Measurements from ENCODE around the gene PPP3CA.

DNA sequence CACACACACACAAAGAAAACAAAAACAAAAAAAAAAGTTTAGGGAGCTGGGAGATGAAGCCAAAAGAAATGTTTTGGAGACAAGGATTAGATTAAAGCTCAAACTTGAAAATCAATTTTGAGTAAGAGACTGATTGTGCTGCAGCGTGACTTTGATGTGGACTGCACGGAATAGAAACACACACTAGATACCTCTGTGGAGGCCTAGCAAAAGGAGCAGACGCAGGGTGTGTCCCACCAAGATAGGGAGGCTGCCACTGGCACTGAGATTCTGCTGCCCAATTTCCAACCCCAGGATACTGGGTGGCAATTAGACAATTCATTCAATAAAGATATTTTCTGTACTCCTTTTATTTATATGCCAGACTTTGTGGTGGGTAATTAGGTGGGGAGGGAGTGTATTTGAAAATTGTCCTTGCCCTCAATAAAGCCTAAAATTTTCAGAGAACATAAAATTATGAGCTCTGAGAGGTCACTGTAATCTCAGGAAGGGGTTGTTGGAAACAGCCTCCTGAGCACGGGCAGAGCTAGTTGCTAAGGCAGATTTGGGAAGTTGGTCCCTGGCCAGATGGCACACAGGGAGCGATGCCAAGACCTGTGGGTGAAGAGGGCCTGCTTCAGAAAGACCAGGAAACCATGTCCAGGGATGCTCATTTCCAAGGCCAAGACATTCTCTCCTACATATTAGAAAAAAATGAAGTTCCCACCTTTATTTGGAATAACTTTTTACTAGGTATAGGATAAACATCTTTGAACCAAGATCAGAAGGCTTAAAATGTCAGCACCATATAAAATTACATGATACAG, 1.9 kb upstream of the PPP3CA start:
- TF ChIP-seq, protein P1, sequence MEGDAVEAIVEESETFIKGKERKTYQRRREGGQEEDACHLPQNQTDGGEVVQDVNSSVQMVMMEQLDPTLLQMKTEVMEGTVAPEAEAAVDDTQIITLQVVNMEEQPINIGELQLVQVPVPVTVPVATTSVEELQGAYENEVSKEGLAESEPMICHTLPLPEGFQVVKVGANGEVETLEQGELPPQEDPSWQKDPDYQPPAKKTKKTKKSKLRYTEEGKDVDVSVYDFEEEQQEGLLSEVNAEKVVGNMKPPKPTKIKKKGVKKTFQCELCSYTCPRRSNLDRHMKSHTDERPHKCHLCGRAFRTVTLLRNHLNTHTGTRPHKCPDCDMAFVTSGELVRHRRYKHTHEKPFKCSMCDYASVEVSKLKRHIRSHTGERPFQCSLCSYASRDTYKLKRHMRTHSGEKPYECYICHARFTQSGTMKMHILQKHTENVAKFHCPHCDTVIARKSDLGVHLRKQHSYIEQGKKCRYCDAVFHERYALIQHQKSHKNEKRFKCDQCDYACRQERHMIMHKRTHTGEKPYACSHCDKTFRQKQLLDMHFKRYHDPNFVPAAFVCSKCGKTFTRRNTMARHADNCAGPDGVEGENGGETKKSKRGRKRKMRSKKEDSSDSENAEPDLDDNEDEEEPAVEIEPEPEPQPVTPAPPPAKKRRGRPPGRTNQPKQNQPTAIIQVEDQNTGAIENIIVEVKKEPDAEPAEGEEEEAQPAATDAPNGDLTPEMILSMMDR (IDR thresholded peaks at IDR 0.05), result no peak
- TF ChIP-seq EP300 (IDR thresholded peaks at IDR 0.05), result no peak
- TF ChIP-seq POLR2A (IDR thresholded peaks at IDR 0.05), result no peak
